HepG2 (cell line): Measurements from ENCODE around the gene ITGB8. TPM values are rescaled to one million over a fixed set of nuclear protein-coding genes. Genes with fewer than 3 reads are reported as not detected.

Experiments
- ATAC-seq: fragments of 200-7000 bp; cut with Tn5 transposase; 3 replicates; pipeline ENCODE4 v1.9.1; 2020; ENCODE audit warnings: mild to moderate bottlenecking, moderate library complexity
- BruUV-seq: library from RNA; stranded (reverse); fragments of 400-500 nt; replicated peaks from 2 replicates; lab custom pipeline; 2021; lab: Mats Ljungman, UMichigan
- CTCF ChIA-PET: fragments of 300-600 bp; formaldehyde crosslinking; extraction: SDS; loops from one replicate; lab custom pipeline; 2021; ENCODE audit warnings: low total read pairs, inconsistent platforms, low intra/inter-chr PET ratio; lab: Yijun Ruan, JAX
- POLR2A ChIA-PET: fragments of 350-600 bp; sonication (Branson Sonifier 250); formaldehyde crosslinking; loops from one replicate; lab custom pipeline; 2020; ENCODE audit warnings: antibody characterized with exemption, inconsistent platforms; lab: Yijun Ruan, JAX
- DNase-seq: peaks from one replicate; pipeline ENCODE4 v3.0.0-alpha.2; 2015; ENCODE audit warnings: low spot score
- FAIRE-seq: peaks from 3 replicates; lab custom pipeline; 2011; peaks lifted over from hg19 to GRCh38; lab: Jason Lieb, UNC
- H2AFZ ChIP-seq: one replicate; pipeline ENCODE4 v1.6.1; 2011; ENCODE audit warnings: low read length, inconsistent platforms
- H3K27ac ChIP-seq: fragments of 300-600 bp; 3 replicates; pipeline ENCODE4 v1.8.0; 2011; ENCODE audit warnings: mixed run types, mild to moderate bottlenecking, mixed read lengths, low read length, inconsistent platforms; ENCODE audit not compliant: insufficient read depth; ENCODE audit errors: extremely low read length
- H3K27me3 ChIP-seq, 2 experiments: fragments of 200-600 bp in 1 of 2; 2 replicates in 1 of 2; 3 replicates in 1 of 2; pipeline versions ENCODE4 v1.6.0 to v1.8.0; 2011; ENCODE audit warnings: low read length in 2 of 2, mild to moderate bottlenecking in 2 of 2, moderate library complexity in 2 of 2, inconsistent platforms in 1 of 2; ENCODE audit not compliant: insufficient read depth in 2 of 2, control insufficient read depth in 1 of 2
- H3K36me3 ChIP-seq, 2 experiments: fragments of 200-600 bp in 1 of 2; replicated peaks in 1 of 2; 2 replicates in 1 of 2; 3 replicates in 1 of 2; pipeline versions ENCODE4 v1.5.1 to v1.8.0; 2011; ENCODE audit warnings: low read length in 2 of 2, inconsistent platforms in 1 of 2; ENCODE audit not compliant: insufficient read depth in 2 of 2, control insufficient read depth in 1 of 2
- H3K4me1 ChIP-seq: 2 replicates; pipeline ENCODE4 v1.5.1; 2012; ENCODE audit warnings: low read length, inconsistent platforms; ENCODE audit not compliant: insufficient read depth
- H3K4me2 ChIP-seq: 2 replicates; pipeline ENCODE4 v1.6.0; 2011; ENCODE audit warnings: low read depth, low read length, inconsistent platforms
- H3K4me3 ChIP-seq, 3 experiments: fragments of 200-600 bp in 1 of 3; sonication (generic), shearing (Covaris generic) in 1 of 3; replicated peaks in 1 of 3; 2 replicates each; pipeline ENCODE4 v1.5.1; 2011 to 2016; ENCODE audit warnings: low read length in 3 of 3, inconsistent platforms in 2 of 3, low read depth in 2 of 3, mild to moderate bottlenecking in 2 of 3, control low read depth in 1 of 3, mixed read lengths in 1 of 3; ENCODE audit not compliant: insufficient read depth in 1 of 3
- H3K79me2 ChIP-seq: one replicate; pipeline ENCODE4 v1.6.1; 2011; ENCODE audit warnings: low read length, inconsistent platforms; ENCODE audit not compliant: insufficient read depth
- H3K9ac ChIP-seq: 2 replicates; pipeline ENCODE4 v1.6.0; 2011; ENCODE audit warnings: mild to moderate bottlenecking, low read depth, low read length, inconsistent platforms; ENCODE audit not compliant: insufficient read depth
- H3K9me3 ChIP-seq: 2 replicates; pipeline ENCODE4 v1.5.1; 2012; ENCODE audit warnings: mild to moderate bottlenecking, low read length
- H4K20me1 ChIP-seq: 2 replicates; pipeline ENCODE4 v1.6.0; 2011; ENCODE audit warnings: inconsistent platforms, mild to moderate bottlenecking, low read length, moderate library complexity; ENCODE audit not compliant: insufficient read depth
- BRD4 ChIP-seq: sonication (generic); formaldehyde crosslinking; IDR thresholded peaks from 2 replicates; pipeline ENCODE4 v1.4.0; 2020; ENCODE audit warnings: missing genetic modification reagents
- FOSL2 ChIP-seq: sonication (generic); formaldehyde crosslinking; IDR thresholded peaks from 2 replicates; pipeline ENCODE4 v1.4.0; 2020; ENCODE audit warnings: missing genetic modification reagents
- PHF8 ChIP-seq: sonication (generic); formaldehyde crosslinking; IDR thresholded peaks from 2 replicates; pipeline ENCODE4 v1.5.0; 2020; ENCODE audit warnings: missing genetic modification reagents
- SALL2 ChIP-seq: sonication (generic); formaldehyde crosslinking; IDR thresholded peaks from 2 replicates; pipeline ENCODE4 v1.8.1; 2023; ENCODE audit warnings: mild to moderate bottlenecking, missing genetic modification reagents, inconsistent platforms
- YY1 ChIP-seq: IDR thresholded peaks from 2 replicates; pipeline ENCODE4 v1.6.1; 2011; ENCODE audit warnings: low read length, low read depth, moderate library complexity, mild to moderate bottlenecking; ENCODE audit not compliant: insufficient read depth, insufficient replicate concordance
- ZBTB7B ChIP-seq: sonication (generic); formaldehyde crosslinking; IDR thresholded peaks from 2 replicates; pipeline ENCODE4 v1.4.0; 2020; ENCODE audit warnings: missing genetic modification reagents
- ZFAT ChIP-seq: sonication (generic); formaldehyde crosslinking; conservative IDR thresholded peaks from 2 replicates; pipeline ENCODE4 v1.8.1; 2023; ENCODE audit warnings: missing genetic modification reagents, inconsistent platforms
- ZNF256 ChIP-seq: sonication (generic); formaldehyde crosslinking; conservative IDR thresholded peaks from 2 replicates; pipeline ENCODE4 v1.4.0; 2020; ENCODE audit warnings: missing genetic modification reagents
- ZNF678 ChIP-seq: sonication (generic); formaldehyde crosslinking; IDR thresholded peaks from 2 replicates; pipeline ENCODE4 v1.4.0; 2020; ENCODE audit warnings: mild to moderate bottlenecking, missing genetic modification reagents
- ZNF749 ChIP-seq: sonication (generic); formaldehyde crosslinking; IDR thresholded peaks from 2 replicates; pipeline ENCODE4 v1.8.0; 2022; ENCODE audit warnings: mild to moderate bottlenecking, missing genetic modification reagents, moderate library complexity, borderline replicate concordance
- ZSCAN30 ChIP-seq: sonication (generic); formaldehyde crosslinking; IDR thresholded peaks from 2 replicates; pipeline ENCODE4 v1.5.0; 2020; ENCODE audit warnings: mild to moderate bottlenecking, missing genetic modification reagents
- WGBS: methylation state at CpG from one replicate; pipeline ENCODE4 v1.1.6; 2017; ENCODE audit warnings: low lambda C conversion rate; 5-methylcytosine and 5-hydroxymethylcytosine counted together
- in situ Hi-C: cut with HindIII; loops from 2 replicates; pipeline ENCODE4 v1.10.0; 2017; ENCODE audit warnings: low pct_unique_long_range_greater_than_20kb; ENCODE audit not compliant: extremely low pct_ligation_motif_present
- intact Hi-C: fragments of 100-400 bp; cut with micrococcal nuclease; formaldehyde crosslinking; loops from one replicate; pipeline ENCODE4 v1.10.0; 2022; ENCODE audit not compliant: unreplicated experiment
- polyA plus RNA-seq, 8 experiments: library from polyadenylated mRNA; depleted of rRNA in 3 of 8; stranded (reverse) in 7 of 8; unstranded in 1 of 8; fragments of >200 nt; fragmentation: Illumina TruSeq in 4 of 8; extraction: Trizol in 4 of 8; gene quantifications; 2 replicates each; pipeline versions ENCODE4 v1.2.1 to v1.2.3, GENCODE V29; 2011 to 2016; ENCODE audit warnings: low read depth in 4 of 8, missing spikeins in 1 of 8, mixed read lengths in 1 of 8; ENCODE audit not compliant: insufficient read depth in 1 of 8
- total RNA-seq, 5 experiments: library from RNA; depleted of rRNA; stranded (reverse); fragments of >200 nt; fragmentation: Illumina TruSeq; extraction: Trizol; gene quantifications; 2 replicates each; pipeline ENCODE4 v1.2.3, GENCODE V29; 2016; ENCODE audit warnings: low read depth in 1 of 5
- TF ChIP-seq, protein P1 (sequence below): sonication (generic); formaldehyde crosslinking; conservative IDR thresholded peaks from 2 replicates; pipeline ENCODE4 v1.8.0; 2022; ENCODE audit warnings: mild to moderate bottlenecking, moderate library complexity, missing genetic modification reagents
- TF ChIP-seq, protein P2 (sequence below): sonication (generic); formaldehyde crosslinking; IDR thresholded peaks from 2 replicates; pipeline ENCODE4 v1.4.0; 2020; ENCODE audit warnings: missing genetic modification reagents, low read depth, mild to moderate bottlenecking, borderline replicate concordance
- TF ChIP-seq, protein P3 (sequence below): sonication (generic); formaldehyde crosslinking; IDR thresholded peaks from 2 replicates; pipeline ENCODE4 v1.4.0; 2020; ENCODE audit warnings: missing genetic modification reagents
- TF ChIP-seq, protein P4 (sequence below): sonication (generic); formaldehyde crosslinking; conservative IDR thresholded peaks from 2 replicates; pipeline ENCODE4 v1.8.1; 2023; ENCODE audit warnings: missing genetic modification reagents
- TF ChIP-seq, protein P5 (sequence below): sonication (generic); formaldehyde crosslinking; IDR thresholded peaks from 2 replicates; pipeline ENCODE4 v1.4.0; 2020; ENCODE audit warnings: missing genetic modification reagents
- TF ChIP-seq, protein P6 (sequence below): sonication (generic); formaldehyde crosslinking; IDR thresholded peaks from 2 replicates; pipeline ENCODE4 v1.5.1; 2020; ENCODE audit warnings: missing genetic modification reagents, mild to moderate bottlenecking, borderline replicate concordance

Gene ITGB8
- total and polyA plus RNA-seq, 2 of the 13 experiments (the other 11 are each of a cell fraction or from before 2014, with no cell fraction given), result 0.01 TPM; not detected in 1

DNA sequence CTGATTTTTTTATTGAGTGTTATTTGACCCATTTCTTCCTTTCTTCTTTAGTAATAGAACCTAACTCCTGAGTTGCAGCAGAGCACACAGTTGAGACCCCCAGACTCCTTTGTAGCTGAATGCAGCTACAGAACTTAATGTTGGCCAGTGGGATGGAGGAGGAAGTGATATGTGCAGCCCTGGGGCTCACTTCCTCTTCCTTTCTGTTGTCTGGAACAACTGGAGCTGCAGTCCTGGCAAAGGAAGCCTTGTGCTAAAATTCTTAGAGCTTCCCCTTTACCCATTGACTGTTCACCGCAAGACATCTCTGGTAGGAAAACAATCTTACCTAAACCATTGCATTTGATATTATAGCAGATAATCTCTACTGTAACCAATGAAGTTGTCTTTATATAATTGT is 86.6 kb downstream of the ITGB8 start:
- Histone ChIP-seq H4K20me1 (no peaks in the 10 kb centered on the region), H2AFZ (no peak overlapping the region), H3K4me3 (no peak overlapping the region), H3K9me3 (no peaks in the 10 kb centered on the region), H3K36me3 (no peaks in the 10 kb centered on the region), H3K4me2 (no peak overlapping the region), H3K4me1 (no peaks in the 10 kb centered on the region), H3K27me3 (no peaks in the 10 kb centered on the region), H3K27ac (no peak overlapping the region), H3K9ac (no peak overlapping the region), H3K79me2 (no peaks in the 10 kb centered on the region)
- no peak for ATAC-seq
- ChIA-PET POLR2A (no interaction called here), CTCF (no interaction called here)
- no peak for DNase-seq
- BruUV-seq, result no TSS peak
- in situ Hi-C loops (no loop called here), intact Hi-C loops (no loop called here)
- 14% methylated on average over 1 of the region's 1 CpG for WGBS
- no peak for FAIRE-seq
- TF ChIP-seq BRD4 (CRISPR knock-in tag) (no peak), ZSCAN30 (no peak), ZNF256 (no peak), SALL2 (no peak), ZNF749 (CRISPR knock-in tag) (no peak), ZNF678 (CRISPR knock-in tag) (no peak), FOSL2 (CRISPR knock-in tag) (no peak), ZBTB7B (CRISPR knock-in tag) (no peak), ZFAT (CRISPR knock-in tag) (no peak), PHF8 (CRISPR knock-in tag) (no peak), YY1 (no peak)
- TF ChIP-seq, protein P1, sequence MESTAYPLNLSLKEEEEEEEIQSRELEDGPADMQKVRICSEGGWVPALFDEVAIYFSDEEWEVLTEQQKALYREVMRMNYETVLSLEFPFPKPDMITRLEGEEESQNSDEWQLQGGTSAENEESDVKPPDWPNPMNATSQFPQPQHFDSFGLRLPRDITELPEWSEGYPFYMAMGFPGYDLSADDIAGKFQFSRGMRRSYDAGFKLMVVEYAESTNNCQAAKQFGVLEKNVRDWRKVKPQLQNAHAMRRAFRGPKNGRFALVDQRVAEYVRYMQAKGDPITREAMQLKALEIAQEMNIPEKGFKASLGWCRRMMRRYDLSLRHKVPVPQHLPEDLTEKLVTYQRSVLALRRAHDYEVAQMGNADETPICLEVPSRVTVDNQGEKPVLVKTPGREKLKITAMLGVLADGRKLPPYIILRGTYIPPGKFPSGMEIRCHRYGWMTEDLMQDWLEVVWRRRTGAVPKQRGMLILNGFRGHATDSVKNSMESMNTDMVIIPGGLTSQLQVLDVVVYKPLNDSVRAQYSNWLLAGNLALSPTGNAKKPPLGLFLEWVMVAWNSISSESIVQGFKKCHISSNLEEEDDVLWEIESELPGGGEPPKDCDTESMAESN (CRISPR knock-in tag), result no peak
- TF ChIP-seq, protein P2, sequence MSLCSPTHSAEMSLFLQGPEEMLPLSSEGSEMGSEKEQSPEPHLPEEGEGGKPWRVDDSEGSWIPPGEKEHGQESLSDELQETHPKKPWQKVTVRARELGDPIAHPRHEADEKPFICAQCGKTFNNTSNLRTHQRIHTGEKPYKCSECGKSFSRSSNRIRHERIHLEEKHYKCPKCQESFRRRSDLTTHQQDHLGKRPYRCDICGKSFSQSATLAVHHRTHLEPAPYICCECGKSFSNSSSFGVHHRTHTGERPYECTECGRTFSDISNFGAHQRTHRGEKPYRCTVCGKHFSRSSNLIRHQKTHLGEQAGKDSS, result no peak
- TF ChIP-seq, protein P3, sequence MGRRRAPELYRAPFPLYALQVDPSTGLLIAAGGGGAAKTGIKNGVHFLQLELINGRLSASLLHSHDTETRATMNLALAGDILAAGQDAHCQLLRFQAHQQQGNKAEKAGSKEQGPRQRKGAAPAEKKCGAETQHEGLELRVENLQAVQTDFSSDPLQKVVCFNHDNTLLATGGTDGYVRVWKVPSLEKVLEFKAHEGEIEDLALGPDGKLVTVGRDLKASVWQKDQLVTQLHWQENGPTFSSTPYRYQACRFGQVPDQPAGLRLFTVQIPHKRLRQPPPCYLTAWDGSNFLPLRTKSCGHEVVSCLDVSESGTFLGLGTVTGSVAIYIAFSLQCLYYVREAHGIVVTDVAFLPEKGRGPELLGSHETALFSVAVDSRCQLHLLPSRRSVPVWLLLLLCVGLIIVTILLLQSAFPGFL (CRISPR knock-in tag), result no peak
- TF ChIP-seq, protein P4, sequence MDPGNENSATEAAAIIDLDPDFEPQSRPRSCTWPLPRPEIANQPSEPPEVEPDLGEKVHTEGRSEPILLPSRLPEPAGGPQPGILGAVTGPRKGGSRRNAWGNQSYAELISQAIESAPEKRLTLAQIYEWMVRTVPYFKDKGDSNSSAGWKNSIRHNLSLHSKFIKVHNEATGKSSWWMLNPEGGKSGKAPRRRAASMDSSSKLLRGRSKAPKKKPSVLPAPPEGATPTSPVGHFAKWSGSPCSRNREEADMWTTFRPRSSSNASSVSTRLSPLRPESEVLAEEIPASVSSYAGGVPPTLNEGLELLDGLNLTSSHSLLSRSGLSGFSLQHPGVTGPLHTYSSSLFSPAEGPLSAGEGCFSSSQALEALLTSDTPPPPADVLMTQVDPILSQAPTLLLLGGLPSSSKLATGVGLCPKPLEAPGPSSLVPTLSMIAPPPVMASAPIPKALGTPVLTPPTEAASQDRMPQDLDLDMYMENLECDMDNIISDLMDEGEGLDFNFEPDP (CRISPR knock-in tag), result no peak
- TF ChIP-seq, protein P5, sequence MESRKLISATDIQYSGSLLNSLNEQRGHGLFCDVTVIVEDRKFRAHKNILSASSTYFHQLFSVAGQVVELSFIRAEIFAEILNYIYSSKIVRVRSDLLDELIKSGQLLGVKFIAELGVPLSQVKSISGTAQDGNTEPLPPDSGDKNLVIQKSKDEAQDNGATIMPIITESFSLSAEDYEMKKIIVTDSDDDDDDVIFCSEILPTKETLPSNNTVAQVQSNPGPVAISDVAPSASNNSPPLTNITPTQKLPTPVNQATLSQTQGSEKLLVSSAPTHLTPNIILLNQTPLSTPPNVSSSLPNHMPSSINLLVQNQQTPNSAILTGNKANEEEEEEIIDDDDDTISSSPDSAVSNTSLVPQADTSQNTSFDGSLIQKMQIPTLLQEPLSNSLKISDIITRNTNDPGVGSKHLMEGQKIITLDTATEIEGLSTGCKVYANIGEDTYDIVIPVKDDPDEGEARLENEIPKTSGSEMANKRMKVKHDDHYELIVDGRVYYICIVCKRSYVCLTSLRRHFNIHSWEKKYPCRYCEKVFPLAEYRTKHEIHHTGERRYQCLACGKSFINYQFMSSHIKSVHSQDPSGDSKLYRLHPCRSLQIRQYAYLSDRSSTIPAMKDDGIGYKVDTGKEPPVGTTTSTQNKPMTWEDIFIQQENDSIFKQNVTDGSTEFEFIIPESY (CRISPR knock-in tag), result no peak
- TF ChIP-seq, protein P6, sequence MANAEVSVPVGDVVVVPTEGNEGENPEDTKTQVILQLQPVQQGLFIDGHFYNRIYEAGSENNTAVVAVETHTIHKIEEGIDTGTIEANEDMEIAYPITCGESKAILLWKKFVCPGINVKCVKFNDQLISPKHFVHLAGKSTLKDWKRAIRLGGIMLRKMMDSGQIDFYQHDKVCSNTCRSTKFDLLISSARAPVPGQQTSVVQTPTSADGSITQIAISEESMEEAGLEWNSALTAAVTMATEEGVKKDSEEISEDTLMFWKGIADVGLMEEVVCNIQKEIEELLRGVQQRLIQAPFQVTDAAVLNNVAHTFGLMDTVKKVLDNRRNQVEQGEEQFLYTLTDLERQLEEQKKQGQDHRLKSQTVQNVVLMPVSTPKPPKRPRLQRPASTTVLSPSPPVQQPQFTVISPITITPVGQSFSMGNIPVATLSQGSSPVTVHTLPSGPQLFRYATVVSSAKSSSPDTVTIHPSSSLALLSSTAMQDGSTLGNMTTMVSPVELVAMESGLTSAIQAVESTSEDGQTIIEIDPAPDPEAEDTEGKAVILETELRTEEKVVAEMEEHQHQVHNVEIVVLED (CRISPR knock-in tag), result no peak
